HG03025 (cell line): Measurements from ENCODE around the gene NUAK1.

Source experiments
- ATAC-seq: cut with Tn5 transposase; IDR thresholded peaks from one replicate; pipeline ENCODE4 v1.9.1; 2021; ENCODE audit warnings: mild to moderate bottlenecking, moderate library complexity; ENCODE audit not compliant: unreplicated experiment, low FRiP score

The NUAK1 gene

GRCh38 chr12:106042037-106042436 is 96.7 kb downstream of the NUAK1 start:
- no peak for ATAC-seq

GRCh38 chr12:106040521-106040920 is 98.2 kb downstream of the NUAK1 start:
- no peak for ATAC-seq

GRCh38 chr12:106039646-106040404 is 98.9 kb downstream of the NUAK1 start:
- ATAC-seq: no peak

GRCh38 chr12:106039242-106039641 is 99.5 kb downstream of the NUAK1 start:
- no peak for ATAC-seq

- no peak for ATAC-seq
Observed at GRCh38 chr12:106037524-106038298, 101.0 kb downstream of the NUAK1 start.

GRCh38 chr12:106035421-106035820 is 103.3 kb downstream of the NUAK1 start:
- ATAC-seq: no peak

GRCh38 chr12:106034316-106034715 is 104.4 kb downstream of the NUAK1 start:
- ATAC-seq: no peak

- no peak for ATAC-seq
Observed at GRCh38 chr12:106033161-106033675, 105.5 kb downstream of the NUAK1 start.

GRCh38 chr12:106032623-106032925 is 106.2 kb downstream of the NUAK1 start:
- no peak for ATAC-seq

- ATAC-seq: no peak
Observed at GRCh38 chr12:106031761-106032622, 106.8 kb downstream of the NUAK1 start.

- no peak for ATAC-seq
Observed at GRCh38 chr12:106030210-106031071, 108.3 kb downstream of the NUAK1 start.

GRCh38 chr12:106029532-106029931 is 109.2 kb downstream of the NUAK1 start:
- ATAC-seq: no peak

- ATAC-seq: no peak
Observed at GRCh38 chr12:106027911-106028310, 110.8 kb downstream of the NUAK1 start.

GRCh38 chr12:106027286-106027685 is 111.5 kb downstream of the NUAK1 start:
- no peak for ATAC-seq

GRCh38 chr12:106025129-106025528 is 113.6 kb downstream of the NUAK1 start:
- no peak for ATAC-seq

GRCh38 chr12:106023039-106023438 is 115.7 kb downstream of the NUAK1 start:
- ATAC-seq: no peak

- no peak for ATAC-seq
Observed at GRCh38 chr12:106022568-106023012, 116.2 kb downstream of the NUAK1 start.

- no peak for ATAC-seq
Observed at GRCh38 chr12:106021516-106021915, 117.2 kb downstream of the NUAK1 start.

GRCh38 chr12:106020736-106021135 is 118.0 kb downstream of the NUAK1 start:
- no peak for ATAC-seq

GRCh38 chr12:106019144-106019543 is 119.6 kb downstream of the NUAK1 start:
- no peak for ATAC-seq
